Measurements from ENCODE around the gene TTLL11. TPM values are rescaled to one million over a fixed set of nuclear protein-coding genes. Genes with fewer than 3 reads are reported as not detected.
A peak's percentile ranks its signal among the peaks of the same experiment; 100 is the strongest.

The TTLL11 gene
- total RNA-seq, 4 donors from 2014 or later, result 3.0 to 9.9 (median 7.4) TPM

DNA sequence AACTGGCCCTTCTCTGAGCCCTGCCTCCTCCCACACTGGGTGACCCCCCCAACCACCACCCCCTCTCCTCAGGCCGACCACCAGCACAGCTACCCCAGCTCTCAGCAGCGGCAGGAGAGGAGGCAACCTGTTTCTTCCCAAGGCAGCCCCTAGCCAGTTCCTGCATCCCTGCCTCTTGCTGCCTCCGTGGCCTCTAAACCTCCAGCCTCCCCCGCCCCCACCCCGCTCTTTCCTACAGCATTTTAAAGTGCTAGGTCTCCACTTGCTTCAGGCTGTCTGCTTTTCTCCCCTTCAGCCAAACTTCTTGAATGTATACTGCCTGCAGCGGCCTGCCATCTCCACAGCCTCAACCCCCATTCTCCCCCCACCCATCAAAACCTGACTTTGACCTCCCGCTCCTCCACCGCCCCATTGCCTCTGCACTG, 306.1 kb downstream of the TTLL11 start:
- Histone ChIP-seq H3K4me3 (no peak overlapping the region), H3K27me3 (no peaks in the 10 kb centered on the region), H3K27ac (no peak overlapping the region), H3K36me3 (peaks cover 0 to 33% (median 0%) of the 10 kb centered on the region in 3 donors), H3K4me1 (no peaks in the 10 kb centered on the region), H3K9me3 (no peaks in the 10 kb centered on the region)
- no peak for DNase-seq
- TF ChIP-seq POLR2A (IDR thresholded peaks at IDR 0.05) (no peak), CTCF (IDR thresholded peaks at IDR 0.05) (no peak)

GRCh38 chr9:121786543-121786948, 306.6 kb downstream of the TTLL11 start:
- H3K36me3 ChIP-seq, result peaks cover 0 to 38% (median 0%) of the 10 kb centered on the region in 3 donors
- no peaks in the 10 kb centered on the region for H3K27me3 ChIP-seq
- H3K9me3 ChIP-seq, result no peaks in the 10 kb centered on the region
- no peak for TF ChIP-seq CTCF (IDR thresholded peaks at IDR 0.05)
- TF ChIP-seq POLR2A (IDR thresholded peaks at IDR 0.05), result no peak
- DNase-seq, result no peak
- H3K4me1 ChIP-seq, result no peaks in the 10 kb centered on the region
- H3K4me3 ChIP-seq, result no peak overlapping the region
- no peak overlapping the region for H3K27ac ChIP-seq

GRCh38 chr9:121785673-121786542, 307.2 kb downstream of the TTLL11 start:
- Histone ChIP-seq H3K27me3 (no peaks in the 10 kb centered on the region), H3K9me3 (no peaks in the 10 kb centered on the region), H3K36me3 (peaks cover 0 to 44% (median 0%) of the 10 kb centered on the region in 3 donors), H3K4me1 (no peaks in the 10 kb centered on the region), H3K27ac (no peak overlapping the region), H3K4me3 (no peak overlapping the region)
- no peak for TF ChIP-seq CTCF (IDR thresholded peaks at IDR 0.05)
- no peak for TF ChIP-seq POLR2A (IDR thresholded peaks at IDR 0.05)
- no peak for DNase-seq

DNA sequence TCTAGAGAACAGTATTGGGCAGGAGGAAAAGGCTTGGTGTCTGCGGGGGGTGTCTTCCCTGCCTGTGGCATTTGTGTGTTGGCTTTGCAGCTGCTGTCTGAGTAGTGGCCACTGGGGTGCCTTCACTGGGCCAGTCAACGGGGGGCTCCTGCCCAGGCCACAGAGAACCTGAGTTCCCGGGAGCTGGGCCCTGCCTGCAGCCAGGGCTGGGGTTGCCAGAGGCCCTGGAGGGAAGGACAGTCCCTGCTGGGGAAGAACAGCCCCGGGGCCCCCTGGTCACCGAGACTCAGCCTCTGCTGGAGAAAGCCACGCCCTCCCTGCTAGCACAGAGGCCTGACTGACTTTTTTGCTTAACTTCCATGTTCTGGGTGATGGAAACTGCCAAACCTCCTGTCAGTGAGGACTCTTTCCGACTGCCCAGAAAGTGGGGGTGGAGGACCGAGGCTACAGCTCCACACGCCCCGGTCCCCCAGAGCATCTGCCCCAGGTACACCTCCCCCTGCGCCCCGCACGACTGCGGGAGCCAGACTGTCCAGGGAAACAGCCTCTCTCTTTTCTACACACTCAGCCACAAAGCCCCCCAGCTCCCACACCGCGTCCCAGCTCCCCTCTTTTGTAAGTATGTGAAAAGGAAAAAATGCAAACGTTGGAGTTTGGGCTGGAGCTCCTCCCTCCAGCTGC, 308.2 kb downstream of the TTLL11 start:
- no peak for TF ChIP-seq POLR2A (IDR thresholded peaks at IDR 0.05)
- TF ChIP-seq CTCF (IDR thresholded peaks at IDR 0.05), result no peak
- no peaks in the 10 kb centered on the region for H3K4me1 ChIP-seq
- no peak overlapping the region for H3K27ac ChIP-seq
- no peak overlapping the region for H3K4me3 ChIP-seq
- H3K9me3 ChIP-seq, result no peaks in the 10 kb centered on the region
- H3K27me3 ChIP-seq, result no peaks in the 10 kb centered on the region
- DNase-seq, result peak in 1 of 3 donors; percentile 28
- peaks cover 0 to 55% (median 0%) of the 10 kb centered on the region in 3 donors for H3K36me3 ChIP-seq

- peak in 1 of 3 donors; percentile 39 for DNase-seq
- H3K9me3 ChIP-seq, result no peaks in the 10 kb centered on the region
- H3K27ac ChIP-seq, result no peak overlapping the region
- no peaks in the 10 kb centered on the region for H3K27me3 ChIP-seq
- no peaks in the 10 kb centered on the region for H3K4me1 ChIP-seq
- H3K36me3 ChIP-seq, result peaks cover 0 to 60% (median 0%) of the 10 kb centered on the region in 3 donors
- no peak overlapping the region for H3K4me3 ChIP-seq
- TF ChIP-seq POLR2A (IDR thresholded peaks at IDR 0.05) (no peak), CTCF (IDR thresholded peaks at IDR 0.05) (no peak)
These were observed 309.3 kb downstream of the TTLL11 start for GRCh38 chr9:121783521-121784507.

Measured in Peyer's patch (tissue), 4 donors.